Subcutaneous abdominal adipose tissue (tissue), 5 donors: Measurements from ENCODE around the gene AOC2.

ENCODE experiments used
- H3K27ac ChIP-seq: one replicate; pipeline ENCODE4 v1.7.0; 2013; ENCODE audit warnings: low read depth, mild to moderate bottlenecking, inconsistent platforms, low read length, moderate library complexity
- H3K27me3 ChIP-seq, 5 donors: one replicate each; pipeline ENCODE4 v1.7.0; 2013; ENCODE audit warnings: low read length in 5 of 5, inconsistent platforms in 1 of 5; ENCODE audit not compliant: control insufficient read depth in 5 of 5, insufficient read depth in 4 of 5
- H3K36me3 ChIP-seq, 5 donors: one replicate each; pipeline ENCODE4 v1.7.0; 2013; ENCODE audit warnings: low read length in 5 of 5; ENCODE audit not compliant: control insufficient read depth in 5 of 5, insufficient read depth in 5 of 5
- H3K4me1 ChIP-seq, 5 donors: one replicate each; pipeline ENCODE4 v1.7.0; 2013; ENCODE audit warnings: low read length in 5 of 5, mild to moderate bottlenecking in 3 of 5, moderate library complexity in 1 of 5; ENCODE audit not compliant: control insufficient read depth in 5 of 5, insufficient read depth in 5 of 5
- H3K4me3 ChIP-seq, 5 donors: one replicate each; pipeline ENCODE4 v1.7.0; 2013; ENCODE audit warnings: low read length in 5 of 5, low read depth in 1 of 5
- H3K9ac ChIP-seq, 5 donors: one replicate each; pipeline ENCODE4 v1.7.0; 2013; ENCODE audit warnings: low read length in 5 of 5, mild to moderate bottlenecking in 4 of 5, moderate library complexity in 3 of 5
- H3K9me3 ChIP-seq, 5 donors: one replicate each; pipeline ENCODE4 v1.7.0; 2013; ENCODE audit warnings: low read length in 5 of 5; ENCODE audit not compliant: control insufficient read depth in 5 of 5
- donor health status: healthy.
- donor health status: healthy.
- donor health status: healthy.
- donor health status: healthy.
- donor health status: healthy.

Gene AOC2

DNA sequence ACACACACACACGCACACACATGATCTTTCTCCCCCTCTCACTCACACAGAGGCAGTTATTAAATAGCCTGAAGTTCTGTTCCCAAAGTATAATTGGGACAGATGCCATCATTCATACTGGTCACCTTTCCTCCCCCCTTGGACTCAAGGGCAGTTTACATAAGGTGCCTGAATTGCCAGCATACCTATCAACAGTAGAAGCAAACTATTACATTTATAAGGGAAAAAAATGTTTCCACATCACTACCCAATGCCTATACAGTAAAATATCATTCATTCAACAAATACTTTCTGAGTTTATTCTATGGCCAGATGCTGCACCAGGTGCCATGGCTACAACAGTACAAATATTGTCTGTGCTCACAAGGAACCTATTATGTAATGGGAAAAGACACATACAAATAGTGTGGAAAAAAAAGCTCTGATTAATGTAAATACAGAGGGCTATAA lies 39.4 kb upstream of the AOC2 start:
- Histone ChIP-seq H3K9me3 (no peaks in the 10 kb centered on the region), H3K27ac (no peak overlapping the region), H3K4me1 (no peaks in the 10 kb centered on the region), H3K27me3 (no peaks in the 10 kb centered on the region), H3K9ac (no peak overlapping the region), H3K4me3 (no peak overlapping the region), H3K36me3 (peaks cover under 1 to 4% (median 1%) of the 10 kb centered on the region in 5 donors)

DNA sequence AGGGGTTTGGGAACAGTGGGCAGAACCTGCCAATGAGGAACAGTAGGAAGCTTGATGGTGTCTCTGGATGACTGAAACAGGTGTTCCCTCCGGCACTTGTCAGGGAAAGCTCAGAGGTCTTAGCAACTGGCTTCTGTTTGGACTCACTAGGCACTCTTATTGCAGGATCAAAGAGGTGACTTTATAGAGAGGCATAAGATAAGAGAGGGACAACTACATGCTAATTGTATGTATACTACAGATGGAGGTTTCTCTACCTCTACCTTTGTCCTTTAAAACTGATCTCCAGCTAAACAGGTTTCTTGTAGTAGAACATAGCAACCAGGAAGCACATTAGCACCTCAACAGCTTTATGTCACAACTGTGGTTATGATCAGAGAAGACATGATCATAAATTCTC lies 38.1 kb upstream of the AOC2 start:
- no peaks in the 10 kb centered on the region for H3K27me3 ChIP-seq
- no peak overlapping the region for H3K27ac ChIP-seq
- peaks cover 10 to 17% (median 13%) of the 10 kb centered on the region in 5 donors for H3K36me3 ChIP-seq
- no peak overlapping the region for H3K4me3 ChIP-seq
- no peaks in the 10 kb centered on the region for H3K9me3 ChIP-seq
- H3K4me1 ChIP-seq: no peaks in the 10 kb centered on the region
- H3K9ac ChIP-seq: no peak overlapping the region

DNA sequence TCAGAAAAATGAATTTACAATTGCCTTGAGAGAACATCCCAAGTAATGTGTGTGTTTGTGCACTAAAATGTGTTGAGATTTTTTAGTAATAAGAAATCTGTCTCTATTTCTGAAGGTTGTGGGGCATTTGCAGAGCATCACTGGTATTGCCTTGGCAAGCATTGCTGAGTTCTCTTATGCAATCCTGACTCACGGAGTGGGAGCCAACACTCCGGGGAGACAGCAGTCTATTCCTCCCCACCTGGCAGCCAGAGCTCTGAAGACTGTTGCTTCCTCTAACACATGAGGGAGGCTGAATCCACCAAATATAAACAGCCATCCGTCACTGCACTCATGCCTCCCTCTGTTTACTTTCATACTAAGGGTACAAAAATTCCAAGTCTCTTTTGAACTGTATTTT lies 35.1 kb upstream of the AOC2 start:
- H3K9me3 ChIP-seq: no peaks in the 10 kb centered on the region
- peaks cover 0 to 1% (median 0%) of the 10 kb centered on the region in 5 donors for H3K4me1 ChIP-seq
- peak overlapping the region; percentile 52 for H3K27ac ChIP-seq
- peak overlapping the region in 1 of 5 donors; percentile 36 for H3K9ac ChIP-seq
- peaks cover 24 to 36% (median 28%) of the 10 kb centered on the region in 5 donors for H3K36me3 ChIP-seq
- H3K4me3 ChIP-seq: no peak overlapping the region
- no peaks in the 10 kb centered on the region for H3K27me3 ChIP-seq

DNA sequence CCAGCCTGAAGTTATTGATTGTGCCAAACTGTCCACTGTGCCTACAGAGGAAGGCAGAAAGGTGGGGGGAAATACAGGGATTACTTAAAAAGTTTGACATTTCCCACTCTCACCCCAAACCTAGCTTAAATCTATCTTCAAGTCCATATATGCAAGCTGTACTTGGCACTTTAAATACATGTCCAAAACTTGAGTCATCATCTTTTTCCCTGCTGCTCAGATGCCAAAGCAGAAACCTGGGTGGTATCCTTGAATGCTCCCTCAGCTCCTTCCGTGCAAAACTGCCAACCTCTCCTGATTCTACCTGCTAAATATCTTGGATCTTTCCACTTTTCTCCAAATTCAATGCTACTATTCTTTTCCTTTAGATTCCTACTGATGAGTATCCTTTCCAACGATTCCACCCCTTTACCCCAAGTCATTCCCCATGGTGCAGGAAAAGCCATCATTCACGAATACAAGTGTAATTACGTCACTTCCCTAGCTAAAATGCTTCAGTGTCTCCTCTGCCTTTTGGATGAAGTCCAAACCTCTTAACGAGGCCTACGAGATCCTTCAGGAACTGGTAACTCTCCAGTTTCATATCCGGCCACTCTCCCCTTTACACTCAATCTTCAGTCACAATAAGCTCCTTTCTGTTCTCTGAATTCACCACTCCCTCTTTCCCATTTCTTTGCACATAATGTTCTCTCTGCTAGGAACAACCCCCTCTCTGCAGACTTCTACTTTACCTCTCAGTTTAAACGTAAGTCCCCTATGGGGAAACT lies 29.6 kb upstream of the AOC2 start:
- Histone ChIP-seq H3K4me3 (no peak overlapping the region), H3K27me3 (no peaks in the 10 kb centered on the region), H3K9ac (peak overlapping the region in 1 of 5 donors; percentile 2), H3K27ac (peak overlapping the region; percentile 42), H3K36me3 (peaks cover 39 to 86% (median 75%) of the 10 kb centered on the region in 5 donors), H3K4me1 (peaks cover 0 to 14% (median 4%) of the 10 kb centered on the region in 5 donors), H3K9me3 (no peaks in the 10 kb centered on the region)

DNA sequence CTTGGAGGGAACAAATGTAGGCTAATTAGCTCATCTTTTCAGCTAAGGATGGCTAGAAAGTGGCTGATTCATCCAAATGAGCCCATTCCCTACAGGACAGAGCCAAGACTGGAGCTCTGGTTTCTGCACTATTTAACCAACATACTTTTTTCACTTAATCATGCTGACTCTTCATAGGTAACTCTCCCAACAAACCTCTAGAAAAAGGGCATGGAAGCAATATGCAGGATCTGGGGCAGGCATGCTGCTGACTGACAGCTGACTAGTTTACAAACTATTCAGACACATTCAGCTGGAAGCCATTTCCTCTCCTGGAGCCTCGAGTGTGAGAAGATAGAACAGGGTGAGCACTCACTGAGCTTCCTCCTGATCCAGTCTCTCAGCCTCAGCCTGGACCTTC lies 26.5 kb upstream of the AOC2 start:
- H3K27me3 ChIP-seq: no peaks in the 10 kb centered on the region
- H3K4me3 ChIP-seq: no peak overlapping the region
- peaks cover 0 to 16% (median 7%) of the 10 kb centered on the region in 5 donors for H3K4me1 ChIP-seq
- no peak overlapping the region for H3K9ac ChIP-seq
- H3K9me3 ChIP-seq: no peaks in the 10 kb centered on the region
- peaks cover 30 to 84% (median 70%) of the 10 kb centered on the region in 5 donors for H3K36me3 ChIP-seq
- no peak overlapping the region for H3K27ac ChIP-seq

DNA sequence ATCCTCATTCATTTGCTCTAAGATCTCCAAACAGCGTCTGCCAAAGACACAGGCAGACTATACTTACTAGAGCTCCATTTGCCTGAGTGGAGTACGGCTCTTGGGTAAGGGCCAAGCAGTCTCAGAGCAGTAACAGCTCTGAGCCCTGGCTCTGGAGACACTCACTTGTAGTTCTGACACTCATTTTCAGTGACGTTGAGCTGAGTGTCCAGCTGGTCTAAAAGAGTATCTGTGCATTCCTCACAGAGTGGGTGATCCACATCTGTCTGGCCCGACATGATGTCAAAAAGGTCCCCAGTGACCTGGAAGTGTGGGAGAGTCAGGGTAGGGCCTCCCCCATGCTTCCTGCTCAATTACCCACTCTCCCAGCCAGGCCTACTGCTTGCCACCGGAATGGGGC lies 26.0 kb upstream of the AOC2 start:
- Histone ChIP-seq H3K4me1 (peaks cover 2 to 21% (median 11%) of the 10 kb centered on the region in 5 donors), H3K9me3 (no peaks in the 10 kb centered on the region), H3K27me3 (no peaks in the 10 kb centered on the region), H3K4me3 (no peak overlapping the region), H3K36me3 (peaks cover 30 to 82% (median 69%) of the 10 kb centered on the region in 5 donors), H3K9ac (no peak overlapping the region), H3K27ac (no peak overlapping the region)

DNA sequence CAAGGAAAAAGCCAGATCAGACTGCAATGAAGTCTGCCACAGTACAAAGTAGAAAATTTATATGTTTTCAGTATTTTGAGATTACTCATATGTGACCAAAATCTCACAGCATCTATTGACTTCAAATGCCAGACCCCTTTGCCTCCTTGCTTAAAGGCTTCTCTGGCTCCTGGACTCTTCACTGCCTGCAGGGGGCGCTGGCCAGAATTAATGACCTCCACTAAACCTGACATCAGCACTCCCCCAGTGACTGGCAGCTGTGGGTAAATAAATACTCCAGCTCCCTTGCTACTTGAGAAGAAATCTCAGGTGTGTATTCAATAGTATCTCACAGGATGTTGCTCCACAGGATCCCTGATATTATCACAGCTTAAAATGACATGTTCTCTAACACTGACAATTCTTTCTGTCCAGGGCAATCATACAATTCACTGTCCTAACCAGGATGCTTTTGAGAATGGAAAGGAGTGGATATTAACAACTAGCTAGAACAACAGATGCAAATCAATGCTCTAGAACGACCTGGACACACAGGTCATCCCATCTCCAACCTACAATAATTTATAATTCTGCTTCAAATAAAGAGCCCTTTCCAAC lies 24.3 kb upstream of the AOC2 start:
- Histone ChIP-seq H3K27me3 (no peaks in the 10 kb centered on the region), H3K36me3 (peaks cover 19 to 65% (median 53%) of the 10 kb centered on the region in 5 donors), H3K9ac (no peak overlapping the region), H3K4me3 (no peak overlapping the region), H3K4me1 (peaks cover 4 to 23% (median 16%) of the 10 kb centered on the region in 5 donors), H3K27ac (no peak overlapping the region), H3K9me3 (no peaks in the 10 kb centered on the region)

DNA sequence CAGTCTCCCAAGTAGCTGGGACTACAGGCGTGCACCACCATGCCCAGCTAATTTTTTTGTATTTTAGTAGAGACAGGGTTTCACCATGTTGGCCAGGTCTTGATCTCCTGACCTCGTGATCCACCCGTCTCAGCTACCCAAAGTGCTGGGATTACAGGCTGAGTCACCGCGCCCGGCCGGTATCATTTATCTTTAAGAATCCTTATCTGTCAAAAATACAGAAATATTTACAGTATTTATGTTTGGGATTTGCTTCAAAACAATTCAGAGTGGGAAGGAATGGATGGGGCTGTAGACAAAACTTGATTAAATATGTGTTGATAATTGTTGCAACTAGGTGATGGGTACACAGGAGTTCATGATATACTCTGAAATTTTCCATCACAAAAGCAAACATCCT lies 23.2 kb upstream of the AOC2 start:
- Histone ChIP-seq H3K4me3 (no peak overlapping the region), H3K36me3 (peaks cover 9 to 54% (median 41%) of the 10 kb centered on the region in 5 donors), H3K9ac (no peak overlapping the region), H3K4me1 (peaks cover 3 to 18% (median 11%) of the 10 kb centered on the region in 5 donors), H3K27me3 (no peaks in the 10 kb centered on the region), H3K27ac (no peak overlapping the region), H3K9me3 (no peaks in the 10 kb centered on the region)

DNA sequence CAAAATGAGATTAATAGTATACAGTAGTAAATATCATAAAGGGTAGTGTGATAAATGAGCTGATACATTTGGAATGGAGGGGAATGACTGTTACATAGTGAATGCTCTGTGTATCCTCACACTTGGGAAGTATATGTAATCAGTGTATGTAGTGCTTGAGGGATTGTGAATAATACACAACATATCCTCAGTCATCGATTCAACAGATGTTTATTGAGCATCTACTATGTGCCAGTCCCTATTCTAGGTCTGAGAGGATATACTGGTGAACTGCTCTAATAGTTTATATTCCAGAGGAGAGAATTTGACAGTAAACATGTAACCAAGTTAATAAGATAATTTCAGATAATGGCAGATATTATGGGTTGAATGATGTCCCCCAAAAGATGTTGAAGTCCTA lies 16.9 kb upstream of the AOC2 start:
- no peak overlapping the region for H3K9ac ChIP-seq
- no peaks in the 10 kb centered on the region for H3K27me3 ChIP-seq
- no peak overlapping the region for H3K4me3 ChIP-seq
- no peaks in the 10 kb centered on the region for H3K36me3 ChIP-seq
- peaks cover 3 to 23% (median 14%) of the 10 kb centered on the region in 5 donors for H3K4me1 ChIP-seq
- H3K9me3 ChIP-seq: no peaks in the 10 kb centered on the region
- H3K27ac ChIP-seq: no peak overlapping the region

DNA sequence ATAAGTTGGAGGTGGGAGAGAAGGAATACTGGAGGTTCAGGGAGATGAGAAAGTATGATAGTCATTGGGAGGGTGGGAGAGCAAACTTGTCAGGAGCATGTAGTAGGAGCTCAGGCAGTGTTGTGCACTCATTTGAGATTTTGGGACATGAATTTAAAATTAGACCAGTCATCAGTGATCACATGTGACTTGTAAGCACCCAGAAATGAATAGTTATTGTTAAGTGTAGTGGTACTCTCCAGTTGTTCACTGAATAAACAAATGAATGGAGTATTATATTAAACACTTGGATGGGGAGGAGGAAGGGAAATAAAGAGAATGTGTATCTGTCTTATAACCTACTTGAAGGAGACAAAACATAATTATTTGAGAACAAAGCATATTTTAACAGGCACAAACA lies 13.4 kb upstream of the AOC2 start:
- Histone ChIP-seq H3K27me3 (no peaks in the 10 kb centered on the region), H3K27ac (no peak overlapping the region), H3K36me3 (peaks cover 0 to 8% (median 3%) of the 10 kb centered on the region in 5 donors), H3K9me3 (no peaks in the 10 kb centered on the region), H3K4me3 (no peak overlapping the region), H3K4me1 (peaks cover 3 to 29% (median 23%) of the 10 kb centered on the region in 5 donors), H3K9ac (no peak overlapping the region)
